H9 (cell line): ENCODE data around the gene MINDY4. TPM values are rescaled to one million over a fixed set of nuclear protein-coding genes. Genes with fewer than 3 reads are reported as not detected.

Experiments used
- DNase-seq: peaks from one replicate; pipeline ENCODE4 v3.0.0-alpha.2; 2017
- H2AFZ ChIP-seq: one replicate; pipeline ENCODE4 v1.6.1; 2013; ENCODE audit warnings: mild to moderate bottlenecking, low read length, control low read depth, moderate library complexity
- H2AK5ac ChIP-seq: 2 replicates; pipeline ENCODE4 v1.6.1; 2013; ENCODE audit warnings: low read length, control low read depth, mixed read lengths; ENCODE audit not compliant: insufficient read length
- H2BK120ac ChIP-seq: one replicate; pipeline ENCODE4 v1.6.1; 2013; ENCODE audit warnings: low read depth, mild to moderate bottlenecking, low read length, control low read depth, inconsistent platforms; ENCODE audit not compliant: poor library complexity, severe bottlenecking
- H2BK12ac ChIP-seq: 2 replicates; pipeline ENCODE4 v1.6.1; 2013; ENCODE audit warnings: low read length, control low read depth, mixed read lengths, low read depth; ENCODE audit not compliant: insufficient read length
- H2BK15ac ChIP-seq: 2 replicates; pipeline ENCODE4 v1.6.1; 2013; ENCODE audit warnings: low read depth, low read length, control low read depth
- H2BK20ac ChIP-seq: one replicate; pipeline ENCODE4 v1.6.1; 2013; ENCODE audit warnings: low read depth, mild to moderate bottlenecking, low read length, control low read depth, inconsistent platforms; ENCODE audit not compliant: poor library complexity, severe bottlenecking
- H2BK5ac ChIP-seq: 2 replicates; pipeline ENCODE4 v1.6.1; 2013; ENCODE audit warnings: low read length, control low read depth, mixed read lengths; ENCODE audit not compliant: insufficient read length
- H3K14ac ChIP-seq: 2 replicates; pipeline ENCODE4 v1.6.1; 2013; ENCODE audit warnings: low read length, control low read depth; ENCODE audit not compliant: insufficient read depth
- H3K18ac ChIP-seq: 2 replicates; pipeline ENCODE4 v1.6.1; 2013; ENCODE audit warnings: low read depth, mild to moderate bottlenecking, mixed read lengths, low read length, control low read depth; ENCODE audit not compliant: insufficient read length
- H3K23ac ChIP-seq: 2 replicates; pipeline ENCODE4 v1.6.1; 2013; ENCODE audit warnings: low read length, control low read depth, mixed read lengths, low read depth; ENCODE audit not compliant: insufficient read length
- H3K23me2 ChIP-seq: 2 replicates; pipeline ENCODE4 v1.6.1; 2013; ENCODE audit warnings: low read depth, mild to moderate bottlenecking, mixed read lengths, low read length, control low read depth; ENCODE audit not compliant: insufficient read length, poor library complexity, severe bottlenecking
- H3K27ac ChIP-seq: 2 replicates; pipeline ENCODE4 v1.5.1; 2013; ENCODE audit warnings: low read length, control low read depth, mixed read lengths, low read depth; ENCODE audit not compliant: insufficient read length
- H3K27me3 ChIP-seq: 2 replicates; pipeline ENCODE4 v1.6.1; 2013; ENCODE audit warnings: low read length, control low read depth, inconsistent platforms; ENCODE audit not compliant: insufficient read depth
- H3K4ac ChIP-seq: 2 replicates; pipeline ENCODE4 v1.6.1; 2013; ENCODE audit warnings: low read depth, mild to moderate bottlenecking, control low read depth, inconsistent platforms, low read length, moderate library complexity
- H3K4me1 ChIP-seq: 2 replicates; pipeline ENCODE4 v1.6.1; 2013; ENCODE audit warnings: low read length, control low read depth, inconsistent platforms; ENCODE audit not compliant: insufficient read depth
- H3K4me2 ChIP-seq: 2 replicates; pipeline ENCODE4 v1.6.1; 2013; ENCODE audit warnings: low read length, control low read depth, mixed read lengths; ENCODE audit not compliant: insufficient read length, insufficient read depth
- H3K56ac ChIP-seq: 2 replicates; pipeline ENCODE4 v1.6.1; 2013; ENCODE audit warnings: low read depth, mild to moderate bottlenecking, mixed read lengths, low read length, control low read depth; ENCODE audit not compliant: insufficient read length
- H3K79me1 ChIP-seq: 2 replicates; pipeline ENCODE4 v1.6.1; 2013; ENCODE audit warnings: low read depth, mild to moderate bottlenecking, moderate library complexity, low read length, control low read depth, inconsistent platforms; ENCODE audit not compliant: insufficient read depth, poor library complexity, severe bottlenecking
- H3K79me2 ChIP-seq: 2 replicates; pipeline ENCODE4 v1.6.1; 2013; ENCODE audit warnings: low read length, control low read depth, inconsistent platforms; ENCODE audit not compliant: insufficient read depth
- H3K9ac ChIP-seq: 2 replicates; pipeline ENCODE4 v1.6.1; 2013; ENCODE audit warnings: low read length, control low read depth, mixed read lengths; ENCODE audit not compliant: insufficient read length; ENCODE audit errors: extremely low read depth
- H3K9me3 ChIP-seq: one replicate; pipeline ENCODE4 v1.6.1; 2013; ENCODE audit warnings: low read depth, low read length, inconsistent platforms; ENCODE audit not compliant: control insufficient read depth
- H3T11ph ChIP-seq: one replicate; pipeline ENCODE4 v1.6.1; 2013; ENCODE audit warnings: mild to moderate bottlenecking, low read length, control low read depth, inconsistent platforms
- H4K20me1 ChIP-seq: one replicate; pipeline ENCODE4 v1.6.1; 2013; ENCODE audit not compliant: control insufficient read depth, insufficient read length, insufficient read depth
- H4K5ac ChIP-seq: 2 replicates; pipeline ENCODE4 v1.6.1; 2013; ENCODE audit warnings: low read depth, mild to moderate bottlenecking, mixed read lengths, low read length, control low read depth; ENCODE audit not compliant: insufficient read length
- H4K8ac ChIP-seq: replicated peaks from 2 replicates; pipeline ENCODE4 v1.6.1; 2013; ENCODE audit warnings: low read length, control low read depth, mixed read lengths, low read depth; ENCODE audit not compliant: insufficient read length
- H4K91ac ChIP-seq: 2 replicates; pipeline ENCODE4 v1.6.1; 2013; ENCODE audit warnings: low read depth, mild to moderate bottlenecking, moderate library complexity, mixed read lengths, low read length, control low read depth; ENCODE audit not compliant: insufficient read length
- H3K27ac Mint-ChIP-seq, 3 experiments: 2 replicates in 2 of 3; 3 replicates in 1 of 3; pipeline ENCODE4 v1.8.0; 2020 to 2021; ENCODE audit warnings: mixed read lengths in 3 of 3, mild to moderate bottlenecking in 1 of 3, moderate library complexity in 1 of 3
- H3K27me3 Mint-ChIP-seq: 2 replicates; pipeline ENCODE4 v1.8.0; 2021; ENCODE audit warnings: low read depth, mild to moderate bottlenecking, moderate library complexity, mixed read lengths
- H3K36me3 Mint-ChIP-seq, 3 experiments: 2 replicates in 2 of 3; 3 replicates in 1 of 3; pipeline ENCODE4 v1.8.0; 2020 to 2021; ENCODE audit warnings: low read depth in 3 of 3, mixed read lengths in 3 of 3; ENCODE audit not compliant: insufficient read depth in 1 of 3
- H3K4me1 Mint-ChIP-seq, 2 experiments: 2 replicates each; pipeline ENCODE4 v1.8.0; 2020; ENCODE audit warnings: mixed read lengths in 2 of 2
- H3K4me3 Mint-ChIP-seq, 2 experiments: 2 replicates in 1 of 2; 3 replicates in 1 of 2; pipeline ENCODE4 v1.8.0; 2020 to 2021; ENCODE audit warnings: mild to moderate bottlenecking in 2 of 2, mixed read lengths in 2 of 2, moderate library complexity in 1 of 2
- H3K9me3 Mint-ChIP-seq, 2 experiments: 2 replicates in 1 of 2; 3 replicates in 1 of 2; pipeline ENCODE4 v1.8.0; 2020; ENCODE audit warnings: mild to moderate bottlenecking in 2 of 2, mixed read lengths in 2 of 2, moderate library complexity in 1 of 2
- CTCF ChIP-seq: fragments of 200-600 bp; sonication (generic); conservative IDR thresholded peaks from 3 replicates; pipeline ENCODE4 v1.8.0; 2021; ENCODE audit warnings: antibody characterized with exemption, mild to moderate bottlenecking
- WGBS: extraction: QIAGEN DNeasy Blood & Tissue Kit; methylation state at CpG from one replicate; pipeline ENCODE4 v1.1.7; 2013; ENCODE audit warnings: missing lambda C conversion rate, low lambda C conversion rate, mixed read lengths; ENCODE audit not compliant: insufficient read length; ENCODE audit errors: extremely low coverage; 5-methylcytosine and 5-hydroxymethylcytosine counted together
- total RNA-seq: library from RNA; stranded (reverse); gene quantifications from 2 replicates; pipeline ENCODE4 v1.2.1, GENCODE V29; 2021

MINDY4 gene
- total RNA-seq, 1 experiment from 2014 or later = 3.1 TPM

- no peak overlapping the region for H3K4me3 Mint-ChIP-seq
- H3K9me3 ChIP-seq = no peaks in the 10 kb centered on the region
- H3K56ac ChIP-seq = no peak overlapping the region
- no peak overlapping the region for H2AK5ac ChIP-seq
- H2BK20ac ChIP-seq = no peak overlapping the region
- no peaks in the 10 kb centered on the region for H3K9me3 Mint-ChIP-seq
- H3K4me1 ChIP-seq = no peaks in the 10 kb centered on the region
- no peak overlapping the region for H4K91ac ChIP-seq
- H3K23ac ChIP-seq = no peak overlapping the region
- TF ChIP-seq CTCF = no peak
- no peak overlapping the region for H4K8ac ChIP-seq
- no CpG with 5 or more reads among the region's 9 CpGs for WGBS
- H3K27me3 Mint-ChIP-seq = peaks cover 5% of the 10 kb centered on the region; the same call in 1 of the 2 replicates
- H4K20me1 ChIP-seq = no peaks in the 10 kb centered on the region
- no peak overlapping the region for H2BK120ac ChIP-seq
- H2BK15ac ChIP-seq = no peak overlapping the region
- H2BK12ac ChIP-seq = no peak overlapping the region
- H3K9ac ChIP-seq = no peak overlapping the region
- no peaks in the 10 kb centered on the region for H3K79me1 ChIP-seq
- H3K27ac Mint-ChIP-seq = no peak overlapping the region
- H2AFZ ChIP-seq = no peak overlapping the region
- no peak overlapping the region for H3K27ac ChIP-seq
- no peak overlapping the region for H3K4ac ChIP-seq
- H3K14ac ChIP-seq = no peak overlapping the region; the same call in 1 of the 2 replicates
- no peaks in the 10 kb centered on the region for H3K79me2 ChIP-seq
- H3K36me3 Mint-ChIP-seq = no peaks in the 10 kb centered on the region
- no peak overlapping the region for H3K4me2 ChIP-seq
- H4K5ac ChIP-seq = no peak overlapping the region
- peaks cover 0 to 20% of the 10 kb centered on the region in 2 experiments; a peak in 2 of 4 replicates for H3K4me1 Mint-ChIP-seq
- H2BK5ac ChIP-seq = no peak overlapping the region
- no peaks in the 10 kb centered on the region for H3K27me3 ChIP-seq
- no peak overlapping the region for H3T11ph ChIP-seq
- no peak overlapping the region for H3K18ac ChIP-seq
- H3K23me2 ChIP-seq = no peaks in the 10 kb centered on the region
- DNase-seq = peak; percentile 19
Measured at GRCh38 chr7:30920584-30921539, 149.6 kb downstream of the MINDY4 start.
